K562 (cell line): ENCODE measurements around the gene RALA. TPM values are rescaled to one million over a fixed set of nuclear protein-coding genes. Genes with fewer than 3 reads are reported as not detected.
A peak's percentile ranks its signal among the peaks of the same experiment; 100 is the strongest.

Experiments
- ATAC-seq: fragments of 200-7000 bp; cut with Tn5 transposase; 3 replicates; pipeline ENCODE4 v1.9.1; 2020; ENCODE audit warnings: moderate library complexity
- BruUV-seq: library from RNA; stranded (reverse); fragments of 400-500 nt; replicated peaks from 2 replicates; lab custom pipeline; 2021; lab: Mats Ljungman, UMichigan
- CTCF ChIA-PET: fragments of 300-600 bp; formaldehyde crosslinking; extraction: SDS; loops from one replicate; lab custom pipeline; 2021; ENCODE audit warnings: low intra/inter-chr PET ratio; lab: Yijun Ruan, JAX
- POLR2A ChIA-PET: fragments of 300-600, 350-650 bp; sonication (Branson Sonifier 250); formaldehyde crosslinking; extraction: SDS; loops from one replicate; lab custom pipeline; 2021; ENCODE audit warnings: antibody characterized with exemption, inconsistent platforms; lab: Yijun Ruan, JAX
- DNase-seq, 4 experiments: peaks; one replicate each; pipeline versions ENCODE4 v3.0.0 to v3.0.0-alpha.2; 2011 to 2018; ENCODE audit warnings: low spot score in 3 of 4, mixed read lengths in 3 of 4; ENCODE audit errors: extremely low read depth in 1 of 4
- FAIRE-seq: peaks from 2 replicates; lab custom pipeline; 2011; peaks lifted over from hg19 to GRCh38; lab: Jason Lieb, UNC
- H2AFZ ChIP-seq: 2 replicates; pipeline ENCODE4 v1.6.0; 2011; ENCODE audit warnings: low read depth, low read length, control low read depth, inconsistent platforms
- H3K27ac ChIP-seq: fragments of 200-600 bp; 3 replicates; pipeline ENCODE4 v1.8.0; 2011; ENCODE audit warnings: low read depth, mild to moderate bottlenecking, control low read depth, inconsistent platforms, low read length, moderate library complexity, mixed read lengths; ENCODE audit errors: extremely low read depth
- H3K27me3 ChIP-seq, 2 experiments: fragments of 300-600 bp in 1 of 2; 2 replicates in 1 of 2; 3 replicates in 1 of 2; pipeline versions ENCODE4 v1.6.0 to v1.8.0; 2011; ENCODE audit warnings: inconsistent platforms in 2 of 2, low read length in 2 of 2, mild to moderate bottlenecking in 1 of 2, mixed read lengths in 1 of 2, moderate library complexity in 1 of 2; ENCODE audit not compliant: control insufficient read depth in 2 of 2, insufficient read depth in 2 of 2
- H3K36me3 ChIP-seq: fragments of 300-600 bp; 3 replicates; pipeline ENCODE4 v1.8.0; 2011; ENCODE audit warnings: mild to moderate bottlenecking, low read length, inconsistent platforms; ENCODE audit not compliant: control insufficient read depth, insufficient read depth
- H3K4me1 ChIP-seq, 2 experiments: fragments of 200-600 bp in 1 of 2; replicated peaks in 1 of 2; 2 replicates in 1 of 2; 3 replicates in 1 of 2; pipeline versions ENCODE4 v1.5.1 to v1.8.0; 2011; ENCODE audit warnings: inconsistent platforms in 2 of 2, low read length in 2 of 2, mild to moderate bottlenecking in 1 of 2, mixed read lengths in 1 of 2, moderate library complexity in 1 of 2; ENCODE audit not compliant: control insufficient read depth in 2 of 2, insufficient read depth in 2 of 2
- H3K4me2 ChIP-seq: 2 replicates; pipeline ENCODE4 v1.6.1; 2011; ENCODE audit warnings: low read length, control low read depth, inconsistent platforms, mixed read lengths; ENCODE audit not compliant: insufficient read depth
- H3K4me3 ChIP-seq: fragments of 200-600 bp; sonication (generic), shearing (Covaris generic); 2 replicates; pipeline ENCODE4 v1.5.1; 2016; ENCODE audit warnings: control low read depth, inconsistent platforms
- H3K79me2 ChIP-seq: fragments of 200-600 bp; 3 replicates; pipeline ENCODE4 v1.8.0; 2011; ENCODE audit warnings: low read length, inconsistent platforms; ENCODE audit not compliant: control insufficient read depth, insufficient read depth
- H3K9ac ChIP-seq, 2 experiments: 2 replicates each; pipeline versions ENCODE4 v1.6.0 to v1.6.1; 2011; ENCODE audit warnings: low read depth in 2 of 2, low read length in 2 of 2, control low read depth in 1 of 2, inconsistent platforms in 1 of 2, mild to moderate bottlenecking in 1 of 2, mixed read lengths in 1 of 2; ENCODE audit not compliant: insufficient read depth in 1 of 2
- H3K9me1 ChIP-seq: one replicate; pipeline ENCODE4 v1.6.0; 2011; ENCODE audit warnings: inconsistent platforms, mild to moderate bottlenecking, low read length, moderate library complexity; ENCODE audit not compliant: control insufficient read depth, insufficient read depth
- H3K9me3 ChIP-seq: replicated peaks from 2 replicates; pipeline ENCODE4 v1.5.1; 2011; ENCODE audit warnings: low read depth, low read length, inconsistent platforms; ENCODE audit not compliant: control insufficient read depth, insufficient read depth
- H4K20me1 ChIP-seq: replicated peaks from 2 replicates; pipeline ENCODE4 v1.6.1; 2011; ENCODE audit warnings: low read length, inconsistent platforms, mixed read lengths; ENCODE audit not compliant: control insufficient read depth, insufficient read depth
- BCOR ChIP-seq: fragments of 450-650 bp; IDR thresholded peaks from 2 replicates; pipeline ENCODE4 v1.6.1; 2016
- CBFB ChIP-seq: sonication (generic); formaldehyde crosslinking; IDR thresholded peaks from 2 replicates; pipeline ENCODE4 v1.4.0; 2020; ENCODE audit warnings: mild to moderate bottlenecking, missing genetic modification reagents
- ETS2 ChIP-seq: IDR thresholded peaks from 2 replicates; pipeline ENCODE4 v1.6.1; 2016; ENCODE audit warnings: borderline replicate concordance, missing genetic modification characterization, mild to moderate bottlenecking, moderate library complexity, missing compliant biosample characterization; ENCODE audit not compliant: poor library complexity, severe bottlenecking
- GABPB2 ChIP-seq: fragments of 250-450 bp; sonication (Bioruptor Pico); conservative IDR thresholded peaks from 2 replicates; pipeline ENCODE4 v1.5.1; 2021; ENCODE audit warnings: mild to moderate bottlenecking
- PCBP1 ChIP-seq: fragments of 200-400 bp; formaldehyde crosslinking; IDR thresholded peaks from 2 replicates; pipeline ENCODE4 v1.6.1; 2018; ENCODE audit warnings: mild to moderate bottlenecking, low read depth, low read length; ENCODE audit not compliant: poor library complexity, severe bottlenecking
- SLC30A9 ChIP-seq: fragments of 250-450 bp; sonication (Bioruptor Pico); IDR thresholded peaks from 2 replicates; pipeline ENCODE4 v1.8.0; 2022; ENCODE audit warnings: mild to moderate bottlenecking, moderate library complexity
- SMARCE1 ChIP-seq: fragments of 450-650 bp; IDR thresholded peaks from 2 replicates; pipeline ENCODE4 v1.7.1; 2016; ENCODE audit warnings: mild to moderate bottlenecking
- ZBTB8A ChIP-seq: fragments of 450-650 bp; IDR thresholded peaks from 2 replicates; pipeline ENCODE4 v1.6.1; 2018; ENCODE audit warnings: mild to moderate bottlenecking, moderate library complexity; ENCODE audit not compliant: partially characterized antibody
- WGBS: fragments of 100-300 bp; shearing (Covaris generic); methylation state at CpG from one replicate; pipeline ENCODE4 v1.1.6; 2016; ENCODE audit warnings: low coverage, mixed read lengths; ENCODE audit not compliant: insufficient coverage; ENCODE audit errors: missing lambda C conversion rate; 5-methylcytosine and 5-hydroxymethylcytosine counted together
- in situ Hi-C: fragments of 300-500 bp; cut with MboI; formaldehyde crosslinking; loops from 4 replicates; pipeline ENCODE4 v1.15.0; 2018; ENCODE audit warnings: inconsistent platforms, mixed read lengths
- intact Hi-C: fragments of 100-400 bp; cut with micrococcal nuclease; formaldehyde crosslinking; loops from 2 replicates; pipeline ENCODE4 v1.14.2; 2022
- polyA plus RNA-seq, 8 experiments: library from polyadenylated mRNA; depleted of rRNA in 4 of 8; stranded (reverse) in 5 of 8; unstranded in 3 of 8; fragments of >200 nt; fragmentation: Nextera tagmentation in 2 of 8; fragmentation: Illumina TruSeq in 1 of 8; extraction: Ambion mirVana in 2 of 8; extraction: Trizol in 1 of 8; gene quantifications; 2 replicates each; pipeline versions ENCODE4 v1.2.1 to v1.2.3, GENCODE V29; 2011 to 2014; ENCODE audit warnings: inconsistent platforms in 1 of 8, missing spikeins in 1 of 8
- total RNA-seq, 7 experiments: library from RNA; depleted of rRNA in 6 of 7; stranded (reverse); fragments of >200 nt in 6 of 7; fragmentation: Illumina TruSeq in 2 of 7; extraction: Trizol in 2 of 7; gene quantifications; 2 replicates each; pipeline versions ENCODE4 v1.2.1 to v1.2.3, GENCODE V29; 2011 to 2021; ENCODE audit warnings: low replicate concordance in 1 of 7
- TF ChIP-seq, protein P1 (sequence below): fragments of 250-450 bp; sonication (Bioruptor Pico); IDR thresholded peaks from 2 replicates; pipeline ENCODE4 v1.4.0; 2020; ENCODE audit warnings: borderline replicate concordance
- TF ChIP-seq, protein P2 (sequence below): IDR thresholded peaks from 2 replicates; pipeline ENCODE4 v1.6.1; 2012; ENCODE audit warnings: low read depth, low read length, improper control_type of control experiment, borderline replicate concordance
- TF ChIP-seq, protein P3 (sequence below): fragments of 250-450 bp; sonication (Bioruptor Pico); IDR thresholded peaks from 2 replicates; pipeline ENCODE4 v1.9.0; 2021; ENCODE audit warnings: mild to moderate bottlenecking
- TF ChIP-seq, protein P4 (sequence below), 2 experiments: fragments of 450-650 bp; IDR thresholded peaks; 2 replicates each; pipeline ENCODE4 v1.6.1; 2016
- TF ChIP-seq, protein P5 (sequence below): fragments of 250-450 bp; sonication (Bioruptor Pico); IDR thresholded peaks from 2 replicates; pipeline ENCODE4 v1.4.0; 2020; ENCODE audit warnings: mild to moderate bottlenecking, moderate library complexity

RALA gene
- total and polyA plus RNA-seq, 9 of the 15 experiments (the other 6 are each of a cell fraction or from before 2014, with no cell fraction given) = 7.2 to 28.0 (median 25.7) TPM

DNA sequence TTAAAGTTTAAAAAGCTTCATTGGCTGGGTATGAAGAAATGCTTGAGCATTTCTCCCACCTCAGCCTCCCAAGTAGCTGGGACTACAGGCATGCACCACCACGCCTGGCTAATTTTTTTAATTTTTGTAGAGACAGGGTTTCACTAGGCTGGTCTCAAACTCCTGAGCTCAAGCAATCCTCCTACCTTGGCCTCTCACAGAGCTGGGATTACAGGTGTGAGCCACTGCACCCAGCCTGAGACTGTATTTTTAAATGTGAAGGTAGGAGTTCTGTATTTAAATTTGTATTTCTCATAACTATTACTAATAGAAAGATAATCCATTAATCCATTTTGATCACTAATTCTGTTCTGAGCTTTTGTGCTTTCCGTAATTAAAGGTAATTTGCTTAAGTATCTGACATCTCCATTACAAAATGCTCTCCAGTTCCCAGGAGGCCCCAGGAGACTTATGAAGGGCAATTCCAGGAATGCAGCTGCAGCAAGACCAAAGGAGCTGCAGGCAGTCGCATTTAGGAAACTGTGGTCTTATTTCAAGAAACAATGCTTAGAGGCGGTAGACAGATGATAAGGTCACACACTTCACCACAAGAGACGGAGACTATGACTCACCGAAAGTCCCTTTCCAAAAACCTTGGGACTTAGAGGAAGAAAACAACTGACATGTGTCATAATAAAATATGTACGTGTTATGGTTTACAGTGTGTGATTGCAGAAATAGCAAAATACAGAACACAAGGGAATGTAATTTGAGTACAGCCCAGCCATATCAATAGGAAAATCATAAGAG, 33.9 kb upstream of the RALA start:
- peak overlapping the region; percentile 43 for H3K4me2 ChIP-seq
- intact Hi-C loops = loop anchor here (1.0 kb wide), 1 partner anchor 34 kb away; the partner anchor contains the start of gene RALA
- no TSS peak for BruUV-seq
- TF ChIP-seq, protein P1, sequence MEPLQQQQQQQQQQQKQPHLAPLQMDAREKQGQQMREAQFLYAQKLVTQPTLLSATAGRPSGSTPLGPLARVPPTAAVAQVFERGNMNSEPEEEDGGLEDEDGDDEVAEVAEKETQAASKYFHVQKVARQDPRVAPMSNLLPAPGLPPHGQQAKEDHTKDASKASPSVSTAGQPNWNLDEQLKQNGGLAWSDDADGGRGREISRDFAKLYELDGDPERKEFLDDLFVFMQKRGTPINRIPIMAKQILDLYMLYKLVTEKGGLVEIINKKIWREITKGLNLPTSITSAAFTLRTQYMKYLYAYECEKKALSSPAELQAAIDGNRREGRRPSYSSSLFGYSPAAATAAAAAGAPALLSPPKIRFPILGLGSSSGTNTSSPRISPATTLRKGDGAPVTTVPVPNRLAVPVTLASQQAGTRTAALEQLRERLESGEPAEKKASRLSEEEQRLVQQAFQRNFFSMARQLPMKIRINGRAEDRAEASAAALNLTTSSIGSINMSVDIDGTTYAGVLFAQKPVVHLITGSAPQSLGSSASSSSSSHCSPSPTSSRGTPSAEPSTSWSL (CRISPR knock-in tag) = no peak
- TF ChIP-seq ETS2 (tag) = no peak
- TF ChIP-seq GABPB2 (CRISPR knock-in tag) = no peak
- TF ChIP-seq, protein P2, sequence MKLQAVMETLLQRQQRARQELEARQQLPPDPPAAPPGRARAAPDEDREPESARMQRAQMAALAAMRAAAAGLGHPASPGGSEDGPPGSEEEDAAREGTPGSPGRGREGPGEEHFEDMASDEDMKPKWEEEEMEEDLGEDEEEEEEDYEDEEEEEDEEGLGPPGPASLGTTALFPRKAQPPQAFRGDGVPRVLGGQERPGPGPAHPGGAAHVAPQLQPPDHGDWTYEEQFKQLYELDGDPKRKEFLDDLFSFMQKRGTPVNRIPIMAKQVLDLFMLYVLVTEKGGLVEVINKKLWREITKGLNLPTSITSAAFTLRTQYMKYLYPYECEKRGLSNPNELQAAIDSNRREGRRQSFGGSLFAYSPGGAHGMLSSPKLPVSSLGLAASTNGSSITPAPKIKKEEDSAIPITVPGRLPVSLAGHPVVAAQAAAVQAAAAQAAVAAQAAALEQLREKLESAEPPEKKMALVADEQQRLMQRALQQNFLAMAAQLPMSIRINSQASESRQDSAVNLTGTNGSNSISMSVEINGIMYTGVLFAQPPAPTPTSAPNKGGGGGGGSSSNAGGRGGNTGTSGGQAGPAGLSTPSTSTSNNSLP = peak; percentile 80
- TF ChIP-seq, protein P3, sequence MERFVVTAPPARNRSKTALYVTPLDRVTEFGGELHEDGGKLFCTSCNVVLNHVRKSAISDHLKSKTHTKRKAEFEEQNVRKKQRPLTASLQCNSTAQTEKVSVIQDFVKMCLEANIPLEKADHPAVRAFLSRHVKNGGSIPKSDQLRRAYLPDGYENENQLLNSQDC (CRISPR knock-in tag) = no peak
- no peak for TF ChIP-seq CBFB (CRISPR knock-in tag)
- TF ChIP-seq SLC30A9 (CRISPR knock-in tag) = no peak
- no peak for TF ChIP-seq BCOR
- TF ChIP-seq, protein P4, sequence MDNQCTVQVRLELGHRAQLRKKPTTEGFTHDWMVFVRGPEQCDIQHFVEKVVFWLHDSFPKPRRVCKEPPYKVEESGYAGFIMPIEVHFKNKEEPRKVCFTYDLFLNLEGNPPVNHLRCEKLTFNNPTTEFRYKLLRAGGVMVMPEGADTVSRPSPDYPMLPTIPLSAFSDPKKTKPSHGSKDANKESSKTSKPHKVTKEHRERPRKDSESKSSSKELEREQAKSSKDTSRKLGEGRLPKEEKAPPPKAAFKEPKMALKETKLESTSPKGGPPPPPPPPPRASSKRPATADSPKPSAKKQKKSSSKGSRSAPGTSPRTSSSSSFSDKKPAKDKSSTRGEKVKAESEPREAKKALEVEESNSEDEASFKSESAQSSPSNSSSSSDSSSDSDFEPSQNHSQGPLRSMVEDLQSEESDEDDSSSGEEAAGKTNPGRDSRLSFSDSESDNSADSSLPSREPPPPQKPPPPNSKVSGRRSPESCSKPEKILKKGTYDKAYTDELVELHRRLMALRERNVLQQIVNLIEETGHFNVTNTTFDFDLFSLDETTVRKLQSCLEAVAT (IDR thresholded peaks at IDR 0.05) = peak in 1 of 2 experiments; percentile 93; a peak in 2 of 4 replicates
- TF ChIP-seq SMARCE1 = peak; percentile 98
- TF ChIP-seq, protein P5, sequence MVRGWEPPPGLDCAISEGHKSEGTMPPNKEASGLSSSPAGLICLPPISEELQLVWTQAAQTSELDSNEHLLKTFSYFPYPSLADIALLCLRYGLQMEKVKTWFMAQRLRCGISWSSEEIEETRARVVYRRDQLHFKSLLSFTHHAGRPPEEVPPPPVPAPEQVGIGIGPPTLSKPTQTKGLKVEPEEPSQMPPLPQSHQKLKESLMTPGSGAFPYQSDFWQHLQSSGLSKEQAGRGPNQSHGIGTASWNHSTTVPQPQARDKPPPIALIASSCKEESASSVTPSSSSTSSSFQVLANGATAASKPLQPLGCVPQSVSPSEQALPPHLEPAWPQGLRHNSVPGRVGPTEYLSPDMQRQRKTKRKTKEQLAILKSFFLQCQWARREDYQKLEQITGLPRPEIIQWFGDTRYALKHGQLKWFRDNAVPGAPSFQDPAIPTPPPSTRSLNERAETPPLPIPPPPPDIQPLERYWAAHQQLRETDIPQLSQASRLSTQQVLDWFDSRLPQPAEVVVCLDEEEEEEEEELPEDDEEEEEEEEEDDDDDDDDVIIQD (CRISPR knock-in tag) = no peak
- no peak for TF ChIP-seq PCBP1
- no peak for TF ChIP-seq ZBTB8A

More for the DNA sequence above, 33.9 kb upstream of the RALA start:
- CTCF ChIA-PET = no interaction called here
- 0 out of 4 replicates have a peak overlapping the region, but pooled peaks of 1 of the 2 experiments have one; percentile 7 for H3K9ac ChIP-seq
- DNase-seq (peak; percentile 56 to 92 (median 70)), ATAC-seq (peak; percentile 92), FAIRE-seq (peak; percentile 94)
- peak overlapping the region; percentile 18 for H2AFZ ChIP-seq
- no peaks in the 10 kb centered on the region for H3K9me1 ChIP-seq
- H3K27me3 ChIP-seq = no peaks in the 10 kb centered on the region
- no peaks in the 10 kb centered on the region for H4K20me1 ChIP-seq
- WGBS = 13% methylated on average over 7 of the region's 7 CpGs
- POLR2A ChIA-PET = interaction anchor here (0.6 to 1.2 kb wide), 2 partner anchors 9 to 748 kb away, joined by 3 to 4 read pairs; no protein-coding TSS in a partner anchor
- H3K27ac ChIP-seq = peak overlapping the region; percentile 45; the same call in 1 of the 3 replicates
- in situ Hi-C loops = loop anchor here (10.0 kb wide), 1 partner anchor 465 kb away; no protein-coding TSS in a partner anchor
- H3K9me3 ChIP-seq = no peaks in the 10 kb centered on the region
- H3K4me3 ChIP-seq = no peak overlapping the region
- peaks cover 4 to 15% of the 10 kb centered on the region in 2 experiments for H3K4me1 ChIP-seq
- no peaks in the 10 kb centered on the region for H3K36me3 ChIP-seq
- H3K79me2 ChIP-seq = no peaks in the 10 kb centered on the region
